HEK293 (cell line): ENCODE measurements around the gene SNX4.

Experiments used
- CTCF ChIA-PET: fragments of 350-600 bp; formaldehyde crosslinking; extraction: SDS; loops from one replicate; lab custom pipeline; 2021; ENCODE audit warnings: antibody characterized with exemption; lab: Yijun Ruan, JAX
- POLR2A ChIA-PET: fragments of 300-600 bp; formaldehyde crosslinking; extraction: SDS; loops from one replicate; lab custom pipeline; 2020; ENCODE audit warnings: antibody characterized with exemption, inconsistent platforms; lab: Yijun Ruan, JAX
- H3K27ac ChIP-seq: fragments of 200-500 bp; sonication (Bioruptor generic); 2 replicates; pipeline ENCODE4 v1.5.1; 2014; ENCODE audit warnings: low read depth, low read length, control low read depth, inconsistent platforms; ENCODE audit errors: extremely low read depth
- H3K36me3 ChIP-seq, 2 experiments: fragments of 200-500 bp in 1 of 2; sonication (Bioruptor generic) in 1 of 2; 1 replicate in 1 of 2; 2 replicates in 1 of 2; pipeline ENCODE4 v1.5.1; 2014 to 2017; ENCODE audit warnings: inconsistent platforms in 2 of 2, low read length in 2 of 2; ENCODE audit not compliant: control insufficient read depth in 2 of 2, insufficient read depth in 1 of 2
- H3K4me1 ChIP-seq: fragments of 200-500 bp; sonication (Bioruptor generic); 2 replicates; pipeline ENCODE4 v1.5.1; 2014; ENCODE audit warnings: mild to moderate bottlenecking, low read length, inconsistent platforms; ENCODE audit not compliant: control insufficient read depth, insufficient read depth
- H3K4me3 ChIP-seq: 2 replicates; pipeline ENCODE4 v1.5.1; 2011; ENCODE audit warnings: low read depth, mild to moderate bottlenecking, control low read depth, low read length, moderate library complexity
- H3K9me3 ChIP-seq: fragments of 200-500 bp; sonication (Bioruptor generic); 2 replicates; pipeline ENCODE4 v1.5.1; 2014; ENCODE audit warnings: low read depth, low read length, inconsistent platforms; ENCODE audit not compliant: control insufficient read depth, insufficient read depth
- AEBP2 ChIP-seq: fragments of 450-650 bp; formaldehyde crosslinking; IDR thresholded peaks from 2 replicates; pipeline ENCODE4 v1.5.1; 2016; ENCODE audit warnings: missing biosample characterization, missing genetic modification characterization, borderline replicate concordance
- HIC1 ChIP-seq: fragments of 450-650 bp; formaldehyde crosslinking; IDR thresholded peaks from 2 replicates; pipeline ENCODE4 v1.5.1; 2016; ENCODE audit warnings: missing biosample characterization, missing genetic modification characterization
- PBX3 ChIP-seq: sonication (generic); formaldehyde crosslinking; IDR thresholded peaks from 2 replicates; pipeline ENCODE4 v1.8.1; 2022; ENCODE audit warnings: mild to moderate bottlenecking, moderate library complexity, missing genetic modification reagents
- PRDM6 ChIP-seq: fragments of 450-650 bp; formaldehyde crosslinking; IDR thresholded peaks from 2 replicates; pipeline ENCODE4 v1.5.1; 2017; ENCODE audit warnings: missing biosample characterization, missing genetic modification characterization
- REST ChIP-seq: fragments of 450-650 bp; formaldehyde crosslinking; IDR thresholded peaks from 2 replicates; pipeline ENCODE4 v1.5.1; 2016; ENCODE audit warnings: missing biosample characterization, missing genetic modification characterization
- TRIM28 ChIP-seq: IDR thresholded peaks from 2 replicates; pipeline ENCODE4 v1.6.1; 2011; ENCODE audit warnings: low read length, control low read depth, borderline replicate concordance
- ZBTB20 ChIP-seq: fragments of 450-650 bp; formaldehyde crosslinking; IDR thresholded peaks from 2 replicates; pipeline ENCODE4 v1.5.1; 2016; ENCODE audit warnings: missing biosample characterization, missing genetic modification characterization
- ZBTB48 ChIP-seq: fragments of 450-650 bp; formaldehyde crosslinking; IDR thresholded peaks from 2 replicates; pipeline ENCODE4 v1.5.1; 2016; ENCODE audit warnings: missing biosample characterization, missing genetic modification characterization
- ZBTB7A ChIP-seq: fragments of 450-650 bp; formaldehyde crosslinking; IDR thresholded peaks from 2 replicates; pipeline ENCODE4 v1.5.1; 2016; ENCODE audit warnings: low read depth, missing biosample characterization, missing genetic modification characterization
- ZNF121 ChIP-seq: fragments of 450-650 bp; formaldehyde crosslinking; IDR thresholded peaks from 2 replicates; pipeline ENCODE4 v1.5.1; 2016; ENCODE audit warnings: missing biosample characterization, missing genetic modification characterization
- ZNF138 ChIP-seq: fragments of 450-650 bp; formaldehyde crosslinking; IDR thresholded peaks from 2 replicates; pipeline ENCODE4 v1.5.1; 2016; ENCODE audit warnings: missing biosample characterization, missing genetic modification characterization, borderline replicate concordance
- ZNF157 ChIP-seq: fragments of 450-650 bp; formaldehyde crosslinking; IDR thresholded peaks from 2 replicates; pipeline ENCODE4 v1.5.1; 2016; ENCODE audit warnings: missing biosample characterization, missing genetic modification characterization
- ZNF266 ChIP-seq: fragments of 450-650 bp; formaldehyde crosslinking; IDR thresholded peaks from 2 replicates; pipeline ENCODE4 v1.5.1; 2016; ENCODE audit warnings: missing biosample characterization, missing genetic modification characterization, low read depth
- ZNF558 ChIP-seq: fragments of 450-650 bp; formaldehyde crosslinking; IDR thresholded peaks from 2 replicates; pipeline ENCODE4 v1.5.1; 2016; ENCODE audit warnings: missing biosample characterization, missing genetic modification characterization
- ZNF623 ChIP-seq: fragments of 450-650 bp; formaldehyde crosslinking; IDR thresholded peaks from 2 replicates; pipeline ENCODE4 v1.5.1; 2016; ENCODE audit warnings: missing biosample characterization, missing genetic modification characterization
- ZNF768 ChIP-seq: fragments of 450-650 bp; formaldehyde crosslinking; IDR thresholded peaks from 2 replicates; pipeline ENCODE4 v1.5.1; 2018; ENCODE audit warnings: missing biosample characterization, mild to moderate bottlenecking, missing genetic modification characterization
- ZSCAN18 ChIP-seq: fragments of 450-650 bp; formaldehyde crosslinking; IDR thresholded peaks from 2 replicates; pipeline ENCODE4 v1.5.1; 2016; ENCODE audit warnings: missing biosample characterization, missing genetic modification characterization
- ZSCAN23 ChIP-seq: fragments of 450-650 bp; formaldehyde crosslinking; IDR thresholded peaks from 2 replicates; pipeline ENCODE4 v1.5.1; 2016; ENCODE audit warnings: missing biosample characterization, missing genetic modification characterization

Gene SNX4

GRCh38 chr3:125428216-125428830 lies 91.7 kb downstream of the SNX4 start:
- Histone ChIP-seq H3K4me3 (no peak overlapping the region), H3K36me3 (no peaks in the 10 kb centered on the region), H3K9me3 (no peaks in the 10 kb centered on the region), H3K4me1 (no peaks in the 10 kb centered on the region), H3K27ac (no peak overlapping the region)
- POLR2A ChIA-PET = no interaction called here
- TF ChIP-seq REST (no peak), HIC1 (tag by site-specific recombination) (no peak), ZBTB20 (tag by site-specific recombination) (no peak), ZBTB48 (tag by site-specific recombination) (no peak), ZNF121 (tag by site-specific recombination) (no peak), ZNF623 (tag by site-specific recombination) (no peak), ZSCAN18 (tag by site-specific recombination) (no peak), ZBTB7A (tag by site-specific recombination) (no peak), ZNF157 (tag by site-specific recombination) (no peak), PRDM6 (tag by site-specific recombination) (no peak), ZNF138 (tag by site-specific recombination) (no peak), ZNF558 (tag by site-specific recombination) (no peak), PBX3 (no peak), ZNF768 (tag by site-specific recombination) (no peak)
- CTCF ChIA-PET = interaction anchor here (2.3 kb wide), 1 partner anchor 10 kb away, joined by 10 read pairs; no protein-coding TSS in a partner anchor

- H3K9me3 ChIP-seq = no peaks in the 10 kb centered on the region
- ChIA-PET CTCF (no interaction called here), POLR2A (no interaction called here)
- no peak overlapping the region for H3K27ac ChIP-seq
- H3K4me1 ChIP-seq = no peaks in the 10 kb centered on the region
- no peak overlapping the region for H3K4me3 ChIP-seq
- no peaks in the 10 kb centered on the region for H3K36me3 ChIP-seq
- no peak for TF ChIP-seq ZNF138 (tag by site-specific recombination)
- TF ChIP-seq ZNF266 (tag by site-specific recombination) = no peak
- TF ChIP-seq ZSCAN23 (tag by site-specific recombination) = no peak
- no peak for TF ChIP-seq AEBP2
- TF ChIP-seq TRIM28 = no peak
These were observed 101.7 kb downstream of the SNX4 start for GRCh38 chr3:125418306-125418705.
